HEK293 (cell line): ENCODE results near the gene TLE4.
A peak's percentile ranks its signal among the peaks of the same experiment; 100 is the strongest.

Experiments used
- CTCF ChIA-PET: fragments of 350-600 bp; formaldehyde crosslinking; extraction: SDS; loops from one replicate; lab custom pipeline; 2021; ENCODE audit warnings: antibody characterized with exemption; lab: Yijun Ruan, JAX
- POLR2A ChIA-PET: fragments of 300-600 bp; formaldehyde crosslinking; extraction: SDS; loops from one replicate; lab custom pipeline; 2020; ENCODE audit warnings: antibody characterized with exemption, inconsistent platforms; lab: Yijun Ruan, JAX
- H3K27ac ChIP-seq: fragments of 200-500 bp; sonication (Bioruptor generic); 2 replicates; pipeline ENCODE4 v1.5.1; 2014; ENCODE audit warnings: low read depth, low read length, control low read depth, inconsistent platforms; ENCODE audit errors: extremely low read depth
- H3K36me3 ChIP-seq, 2 experiments: fragments of 200-500 bp in 1 of 2; sonication (Bioruptor generic) in 1 of 2; 1 replicate in 1 of 2; 2 replicates in 1 of 2; pipeline ENCODE4 v1.5.1; 2014 to 2017; ENCODE audit warnings: inconsistent platforms in 2 of 2, low read length in 2 of 2; ENCODE audit not compliant: control insufficient read depth in 2 of 2, insufficient read depth in 1 of 2
- H3K4me1 ChIP-seq: fragments of 200-500 bp; sonication (Bioruptor generic); 2 replicates; pipeline ENCODE4 v1.5.1; 2014; ENCODE audit warnings: mild to moderate bottlenecking, low read length, inconsistent platforms; ENCODE audit not compliant: control insufficient read depth, insufficient read depth
- H3K4me3 ChIP-seq: 2 replicates; pipeline ENCODE4 v1.5.1; 2011; ENCODE audit warnings: low read depth, mild to moderate bottlenecking, control low read depth, low read length, moderate library complexity
- H3K9me3 ChIP-seq: fragments of 200-500 bp; sonication (Bioruptor generic); 2 replicates; pipeline ENCODE4 v1.5.1; 2014; ENCODE audit warnings: low read depth, low read length, inconsistent platforms; ENCODE audit not compliant: control insufficient read depth, insufficient read depth
- GLIS1 ChIP-seq: fragments of 450-650 bp; formaldehyde crosslinking; IDR thresholded peaks from 2 replicates; pipeline ENCODE4 v1.5.1; 2016; ENCODE audit warnings: missing biosample characterization, missing genetic modification characterization
- KLF10 ChIP-seq: fragments of 450-650 bp; IDR thresholded peaks from 2 replicates; pipeline ENCODE4 v1.5.1; 2018; ENCODE audit warnings: missing biosample characterization, mild to moderate bottlenecking, missing genetic modification characterization
- KLF17 ChIP-seq: fragments of 450-650 bp; formaldehyde crosslinking; IDR thresholded peaks from 2 replicates; pipeline ENCODE4 v1.5.1; 2016; ENCODE audit warnings: missing biosample characterization, missing genetic modification characterization
- KLF7 ChIP-seq: fragments of 450-650 bp; formaldehyde crosslinking; IDR thresholded peaks from 2 replicates; pipeline ENCODE4 v1.5.1; 2016; ENCODE audit warnings: missing biosample characterization, missing genetic modification characterization, borderline replicate concordance
- OSR2 ChIP-seq: fragments of 450-650 bp; formaldehyde crosslinking; IDR thresholded peaks from 2 replicates; pipeline ENCODE4 v1.5.1; 2016; ENCODE audit warnings: missing biosample characterization, missing genetic modification characterization
- PRDM10 ChIP-seq: fragments of 450-650 bp; formaldehyde crosslinking; IDR thresholded peaks from 2 replicates; pipeline ENCODE4 v1.5.1; 2016; ENCODE audit warnings: missing biosample characterization, missing genetic modification characterization
- PRDM6 ChIP-seq: fragments of 450-650 bp; formaldehyde crosslinking; IDR thresholded peaks from 2 replicates; pipeline ENCODE4 v1.5.1; 2017; ENCODE audit warnings: missing biosample characterization, missing genetic modification characterization
- RBAK ChIP-seq: fragments of 450-650 bp; formaldehyde crosslinking; IDR thresholded peaks from 2 replicates; pipeline ENCODE4 v1.5.1; 2016; ENCODE audit warnings: missing biosample characterization, missing genetic modification characterization
- TRIM28 ChIP-seq: IDR thresholded peaks from 2 replicates; pipeline ENCODE4 v1.6.1; 2011; ENCODE audit warnings: low read length, control low read depth, borderline replicate concordance
- ZBTB11 ChIP-seq: fragments of 450-650 bp; formaldehyde crosslinking; conservative IDR thresholded peaks from 2 replicates; pipeline ENCODE4 v1.5.1; 2016; ENCODE audit warnings: low read depth, missing biosample characterization, missing genetic modification characterization
- ZBTB6 ChIP-seq: fragments of 450-650 bp; formaldehyde crosslinking; IDR thresholded peaks from 2 replicates; pipeline ENCODE4 v1.5.1; 2017; ENCODE audit warnings: missing biosample characterization, missing genetic modification characterization
- ZBTB8A ChIP-seq: fragments of 450-650 bp; formaldehyde crosslinking; IDR thresholded peaks from 2 replicates; pipeline ENCODE4 v1.5.1; 2016; ENCODE audit warnings: missing biosample characterization, missing genetic modification characterization
- ZFHX2 ChIP-seq: fragments of 450-650 bp; formaldehyde crosslinking; conservative IDR thresholded peaks from 2 replicates; pipeline ENCODE4 v1.5.1; 2016; ENCODE audit warnings: missing biosample characterization, missing genetic modification characterization
- ZNF155 ChIP-seq: fragments of 450-650 bp; formaldehyde crosslinking; IDR thresholded peaks from 2 replicates; pipeline ENCODE4 v1.5.1; 2016; ENCODE audit warnings: missing biosample characterization, missing genetic modification characterization
- ZNF18 ChIP-seq: fragments of 450-650 bp; formaldehyde crosslinking; IDR thresholded peaks from 2 replicates; pipeline ENCODE4 v1.5.1; 2016; ENCODE audit warnings: missing biosample characterization, missing genetic modification characterization
- ZNF280C ChIP-seq: fragments of 450-650 bp; formaldehyde crosslinking; IDR thresholded peaks from 2 replicates; pipeline ENCODE4 v1.5.1; 2016; ENCODE audit warnings: missing biosample characterization, missing genetic modification characterization
- ZNF366 ChIP-seq: fragments of 450-650 bp; formaldehyde crosslinking; conservative IDR thresholded peaks from 2 replicates; pipeline ENCODE4 v1.5.1; 2016; ENCODE audit warnings: missing biosample characterization, missing genetic modification characterization
- ZNF37A ChIP-seq: fragments of 450-650 bp; IDR thresholded peaks from 2 replicates; pipeline ENCODE4 v1.5.1; 2018; ENCODE audit warnings: missing biosample characterization, missing genetic modification characterization
- ZNF623 ChIP-seq: fragments of 450-650 bp; formaldehyde crosslinking; IDR thresholded peaks from 2 replicates; pipeline ENCODE4 v1.5.1; 2016; ENCODE audit warnings: missing biosample characterization, missing genetic modification characterization
- ZNF768 ChIP-seq: fragments of 450-650 bp; formaldehyde crosslinking; IDR thresholded peaks from 2 replicates; pipeline ENCODE4 v1.5.1; 2018; ENCODE audit warnings: missing biosample characterization, mild to moderate bottlenecking, missing genetic modification characterization
- ZNF792 ChIP-seq: fragments of 450-650 bp; formaldehyde crosslinking; IDR thresholded peaks from 2 replicates; pipeline ENCODE4 v1.5.1; 2016; ENCODE audit warnings: missing biosample characterization, missing genetic modification characterization
- ZSCAN16 ChIP-seq: fragments of 450-650 bp; formaldehyde crosslinking; IDR thresholded peaks from 2 replicates; pipeline ENCODE4 v1.5.1; 2016; ENCODE audit warnings: missing biosample characterization, missing genetic modification characterization

Gene TLE4

GRCh38 chr9:79651251-79651795 is 79.6 kb downstream of the TLE4 start:
- H3K27ac ChIP-seq: no peak overlapping the region
- no peaks in the 10 kb centered on the region for H3K9me3 ChIP-seq
- peaks cover 0 to 23% of the 10 kb centered on the region in 2 experiments; a peak in 1 of 3 replicates for H3K36me3 ChIP-seq
- H3K4me3 ChIP-seq: no peak overlapping the region
- CTCF ChIA-PET: no interaction called here
- POLR2A ChIA-PET: no interaction called here
- H3K4me1 ChIP-seq: no peaks in the 10 kb centered on the region
- TF ChIP-seq ZNF768: no peak
- TF ChIP-seq ZNF155 (tag by site-specific recombination): no peak
- no peak for TF ChIP-seq KLF17
- TF ChIP-seq ZFHX2: 0 out of 2 replicates have a peak, but pooled peaks have one; percentile 7
- no peak for TF ChIP-seq ZSCAN16 (tag by site-specific recombination)
- no peak for TF ChIP-seq ZNF37A (tag by site-specific recombination)
- TF ChIP-seq ZNF623 (tag by site-specific recombination): no peak
- TF ChIP-seq ZBTB11 (tag by site-specific recombination): no peak
- no peak for TF ChIP-seq GLIS1 (tag by site-specific recombination)
- no peak for TF ChIP-seq PRDM10 (tag by site-specific recombination)
- TF ChIP-seq KLF7: no peak
- TF ChIP-seq RBAK (tag by site-specific recombination): no peak
- TF ChIP-seq ZBTB6 (tag by site-specific recombination): no peak
- TF ChIP-seq TRIM28: peak; percentile 99
- peak; percentile 70 for TF ChIP-seq PRDM6 (tag by site-specific recombination)
- no peak for TF ChIP-seq ZNF280C (tag by site-specific recombination)
- TF ChIP-seq ZNF18: no peak
- TF ChIP-seq ZBTB8A (tag by site-specific recombination): 0 out of 2 replicates have a peak, but pooled peaks have one; percentile 14
- no peak for TF ChIP-seq ZNF366 (tag by site-specific recombination)
- no peak for TF ChIP-seq ZNF792 (tag by site-specific recombination)
- TF ChIP-seq KLF10: no peak
- 0 out of 2 replicates have a peak, but pooled peaks have one; percentile 20 for TF ChIP-seq OSR2
